GM18951 (cell line): ENCODE data around the gene AP3M1.

Experiments used
- POLR2A ChIP-seq: IDR thresholded peaks from 4 replicates; pipeline ENCODE4 v1.6.1; 2011; ENCODE audit warnings: mild to moderate bottlenecking; ENCODE audit not compliant: insufficient read length, insufficient read depth; ENCODE audit errors: extremely low read depth
- in situ Hi-C: fragments of 300-500 bp; cut with MboI; formaldehyde crosslinking; loops from one replicate; pipeline ENCODE4 v1.12.0; 2022; ENCODE audit warnings: low sequenced_read_pairs, mixed read lengths, inconsistent platforms; ENCODE audit not compliant: unreplicated experiment

The AP3M1 gene

GRCh38 chr10:74079028-74079935 lies 71.3 kb downstream of the AP3M1 start:
- in situ Hi-C loops, result no loop called here
- no peak for TF ChIP-seq POLR2A

- in situ Hi-C loops, result no loop called here
- TF ChIP-seq POLR2A, result no peak
Observed at GRCh38 chr10:74078037-74078436, 72.6 kb downstream of the AP3M1 start.

- in situ Hi-C loops, result no loop called here
- no peak for TF ChIP-seq POLR2A
Observed at GRCh38 chr10:74077416-74077815, 73.2 kb downstream of the AP3M1 start.

DNA sequence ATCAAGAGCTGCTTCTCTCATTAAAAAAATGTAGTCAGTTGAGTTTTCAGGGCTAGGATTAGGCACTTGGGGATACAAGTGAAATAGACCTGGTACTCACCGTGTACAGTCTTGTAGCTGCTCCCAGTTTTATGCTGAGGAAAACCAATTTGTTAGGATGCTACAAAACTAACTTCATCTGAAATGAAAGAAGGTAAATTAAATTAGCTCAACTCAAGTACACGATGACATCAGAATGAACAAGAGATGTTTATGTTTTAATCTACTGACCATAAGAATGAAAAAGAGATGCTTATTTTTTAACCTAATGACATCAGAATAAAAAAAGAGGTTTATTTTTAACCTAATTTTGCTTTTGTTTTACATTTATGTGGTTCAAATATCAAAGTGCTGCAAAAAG lies 73.7 kb downstream of the AP3M1 start:
- in situ Hi-C loops, result no loop called here
- no peak for TF ChIP-seq POLR2A

DNA sequence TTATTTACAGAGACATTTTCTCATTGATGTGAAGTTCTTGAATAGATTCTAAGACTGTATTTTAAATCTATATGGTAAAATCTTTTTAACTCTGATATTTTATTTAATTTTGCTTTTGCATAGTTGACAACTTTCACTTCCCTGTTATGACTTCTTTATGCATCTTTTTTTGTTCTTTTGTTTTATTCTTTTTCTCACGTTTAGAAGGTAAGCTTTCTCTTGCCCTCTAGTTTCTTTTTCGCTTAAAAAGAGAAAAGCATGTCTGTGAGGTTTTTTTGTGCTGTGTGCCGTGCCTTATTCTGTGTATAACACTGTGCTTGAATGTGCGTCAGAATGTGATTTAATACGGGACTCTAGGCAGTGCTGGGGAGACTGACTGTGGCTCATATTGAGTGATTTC lies 74.7 kb downstream of the AP3M1 start:
- in situ Hi-C loops, result no loop called here
- TF ChIP-seq POLR2A, result no peak

GRCh38 chr10:74072503-74072902 lies 78.1 kb downstream of the AP3M1 start:
- no peak for TF ChIP-seq POLR2A
- in situ Hi-C loops, result no loop called here

DNA sequence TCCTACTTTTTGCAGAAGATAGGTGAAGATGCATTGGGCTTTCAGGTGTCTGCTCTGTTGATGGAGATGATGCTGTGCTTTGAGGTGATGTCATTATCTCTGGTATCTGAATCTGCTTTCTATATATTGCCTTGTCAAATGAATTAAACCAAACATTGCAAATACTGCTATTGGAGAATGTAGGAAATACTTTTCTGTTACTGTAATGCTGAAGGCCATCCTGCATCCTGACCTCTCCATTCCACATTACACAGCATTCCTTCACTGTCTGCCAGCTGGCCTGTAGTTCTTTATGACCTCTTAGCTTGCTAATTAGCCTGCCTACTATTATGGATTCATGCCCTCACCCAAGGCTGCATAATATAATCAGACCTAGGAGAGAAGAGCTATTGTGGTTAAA lies 79.5 kb downstream of the AP3M1 start:
- in situ Hi-C loops, result no loop called here
- TF ChIP-seq POLR2A, result no peak
